ENCODE results near the gene C11orf68. TPM values are rescaled to one million over a fixed set of nuclear protein-coding genes. Genes with fewer than 3 reads are reported as not detected.

The C11orf68 gene
- total RNA-seq, 1 donor from 2014 or later, result 27.2 TPM

DNA sequence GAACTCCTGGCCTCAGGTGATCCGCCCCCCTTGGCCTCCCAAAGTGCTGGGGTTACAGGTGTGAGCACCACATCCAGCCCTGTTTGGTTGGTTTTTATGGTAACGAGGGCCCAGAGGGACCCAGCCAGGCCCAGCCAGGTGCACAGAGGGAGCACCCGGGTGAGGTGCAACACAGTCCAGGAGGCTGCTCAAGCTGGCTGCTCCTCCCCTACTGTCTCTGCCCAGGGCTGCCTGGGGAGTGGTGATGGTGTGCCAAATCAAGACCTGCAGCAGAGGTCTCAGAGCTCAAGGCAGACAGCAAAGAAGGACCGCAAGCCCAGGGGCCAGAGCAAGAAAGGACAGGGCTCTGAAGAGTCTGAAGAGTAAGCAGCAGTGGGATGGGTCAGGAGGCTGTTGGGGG, 27.8 kb upstream of the C11orf68 start:
- Mint-ChIP-seq H3K4me1 (peaks cover 12% of the 10 kb centered on the region), H3K27ac (ENCODE audit: unreplicated experiment) (peak overlapping the region; percentile 50), H3K9me3 (no peaks in the 10 kb centered on the region), H3K27me3 (ENCODE audit: low read depth) (peaks cover 4% of the 10 kb centered on the region), H3K36me3 (ENCODE audit: low read depth) (no peaks in the 10 kb centered on the region), H3K4me3 (no peak overlapping the region)
- no peak for DNase-seq (ENCODE audit: low read depth, low spot score)
- TF ChIP-seq, protein P1, sequence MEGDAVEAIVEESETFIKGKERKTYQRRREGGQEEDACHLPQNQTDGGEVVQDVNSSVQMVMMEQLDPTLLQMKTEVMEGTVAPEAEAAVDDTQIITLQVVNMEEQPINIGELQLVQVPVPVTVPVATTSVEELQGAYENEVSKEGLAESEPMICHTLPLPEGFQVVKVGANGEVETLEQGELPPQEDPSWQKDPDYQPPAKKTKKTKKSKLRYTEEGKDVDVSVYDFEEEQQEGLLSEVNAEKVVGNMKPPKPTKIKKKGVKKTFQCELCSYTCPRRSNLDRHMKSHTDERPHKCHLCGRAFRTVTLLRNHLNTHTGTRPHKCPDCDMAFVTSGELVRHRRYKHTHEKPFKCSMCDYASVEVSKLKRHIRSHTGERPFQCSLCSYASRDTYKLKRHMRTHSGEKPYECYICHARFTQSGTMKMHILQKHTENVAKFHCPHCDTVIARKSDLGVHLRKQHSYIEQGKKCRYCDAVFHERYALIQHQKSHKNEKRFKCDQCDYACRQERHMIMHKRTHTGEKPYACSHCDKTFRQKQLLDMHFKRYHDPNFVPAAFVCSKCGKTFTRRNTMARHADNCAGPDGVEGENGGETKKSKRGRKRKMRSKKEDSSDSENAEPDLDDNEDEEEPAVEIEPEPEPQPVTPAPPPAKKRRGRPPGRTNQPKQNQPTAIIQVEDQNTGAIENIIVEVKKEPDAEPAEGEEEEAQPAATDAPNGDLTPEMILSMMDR (conservative IDR thresholded peaks at IDR 0.05), result no peak

DNA sequence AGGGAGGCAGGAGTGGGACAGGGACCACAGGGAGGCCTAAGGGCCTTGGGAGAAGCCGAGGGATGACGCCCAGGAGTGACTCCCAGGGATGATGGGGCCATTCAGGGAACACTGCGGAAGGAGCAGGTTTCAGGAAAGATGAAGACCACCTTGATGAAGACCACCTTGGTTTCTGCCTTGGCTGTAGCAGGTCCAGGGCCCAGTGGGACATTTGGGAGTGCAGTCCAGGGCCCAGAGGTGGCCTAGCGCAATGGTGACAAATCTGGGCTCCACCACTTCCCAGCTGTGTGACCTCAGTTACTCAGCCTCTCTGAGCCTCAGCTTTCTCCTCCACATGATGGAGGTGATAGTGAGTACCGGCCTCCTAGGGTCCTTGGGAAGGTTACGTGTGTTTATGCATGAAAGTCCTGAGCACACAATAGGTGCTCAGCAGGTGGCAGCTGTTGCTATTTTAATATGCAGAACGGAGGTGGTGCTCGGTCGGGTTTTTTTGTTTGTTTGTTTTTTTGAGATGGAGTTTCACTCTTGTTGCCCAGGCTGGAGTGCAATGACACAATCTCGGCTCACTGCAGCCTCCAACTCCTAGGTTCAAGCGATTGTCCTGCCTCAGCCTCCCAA, 27.2 kb upstream of the C11orf68 start:
- TF ChIP-seq, protein P1 (conservative IDR thresholded peaks at IDR 0.05), result no peak
- H3K4me3 Mint-ChIP-seq, result peak overlapping the region; percentile 75
- H3K27me3 Mint-ChIP-seq (ENCODE audit: low read depth), result peaks cover 9% of the 10 kb centered on the region
- no peak overlapping the region for H3K27ac Mint-ChIP-seq (ENCODE audit: unreplicated experiment)
- no peak for DNase-seq (ENCODE audit: low read depth, low spot score)
- H3K4me1 Mint-ChIP-seq, result peaks cover 18% of the 10 kb centered on the region
- H3K9me3 Mint-ChIP-seq, result no peaks in the 10 kb centered on the region
- H3K36me3 Mint-ChIP-seq (ENCODE audit: low read depth), result no peaks in the 10 kb centered on the region

DNA sequence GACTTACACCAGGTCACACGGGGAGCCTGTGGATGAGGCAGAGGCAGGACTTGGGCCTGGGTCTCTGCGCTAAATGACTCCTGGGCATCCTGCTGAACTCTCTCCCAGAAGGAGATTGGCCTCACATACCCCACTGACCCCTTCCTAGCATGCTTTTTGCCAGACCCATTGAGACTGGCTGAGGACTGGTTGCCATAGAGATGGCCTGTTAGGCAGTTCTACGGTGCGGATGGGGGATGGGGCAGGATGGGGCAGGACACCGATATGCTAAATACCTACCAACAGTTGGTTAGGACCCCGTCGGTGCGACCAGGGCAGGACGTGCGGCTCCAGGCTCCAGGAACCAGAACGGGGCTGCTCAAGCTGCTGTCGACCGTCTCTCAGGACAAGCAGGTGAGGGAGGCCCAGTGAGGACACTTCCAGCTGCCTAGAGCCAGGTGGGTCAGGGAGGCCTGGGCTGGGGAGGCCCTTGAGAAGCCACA, 26.6 kb upstream of the C11orf68 start, which contains the start of gene TSGA10IP:
Gene TSGA10IP (plus strand): TSS at position 51 of the 482 bp plus-strand sequence. CDS start 196 bp downstream, at position 247.
- peak within 1 kb of the TSS; percentile 75 for H3K4me3 Mint-ChIP-seq

DNA sequence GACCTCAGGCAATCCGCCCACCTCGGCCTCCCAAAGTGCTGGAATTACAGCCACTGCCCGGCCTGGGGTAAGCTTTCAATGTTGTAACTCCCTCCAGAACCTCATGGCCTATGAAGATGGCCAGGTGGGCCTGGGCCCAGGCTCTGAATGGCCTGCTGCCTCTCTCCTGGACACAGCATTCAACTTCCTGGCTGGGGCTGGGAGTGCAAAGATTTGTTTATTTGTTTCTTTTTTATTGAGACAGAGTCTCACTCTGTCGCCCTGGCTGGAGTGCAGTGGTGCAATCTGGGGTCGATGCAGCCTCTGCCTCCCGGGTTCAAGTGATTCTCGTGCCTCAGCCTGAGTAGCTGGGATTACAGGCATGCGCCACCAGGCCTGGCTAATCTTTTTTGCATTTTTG, 25.9 kb upstream of the C11orf68 start:
- no peak for DNase-seq (ENCODE audit: low read depth, low spot score)
- no peaks in the 10 kb centered on the region for H3K9me3 Mint-ChIP-seq
- peaks cover 9% of the 10 kb centered on the region for H3K27me3 Mint-ChIP-seq (ENCODE audit: low read depth)
- TF ChIP-seq, protein P1 (conservative IDR thresholded peaks at IDR 0.05), result no peak
- no peak overlapping the region for H3K4me3 Mint-ChIP-seq
- no peaks in the 10 kb centered on the region for H3K36me3 Mint-ChIP-seq (ENCODE audit: low read depth)
- H3K4me1 Mint-ChIP-seq, result peaks cover 18% of the 10 kb centered on the region
- H3K27ac Mint-ChIP-seq (ENCODE audit: unreplicated experiment), result no peak overlapping the region

More for the DNA sequence above, 26.6 kb upstream of the C11orf68 start, which contains the start of gene TSGA10IP:
- DNase-seq (ENCODE audit: low read depth, low spot score), result peak; percentile 34
- H3K27ac Mint-ChIP-seq (ENCODE audit: unreplicated experiment), result peak within 1 kb of the TSS; percentile 36
- peaks cover 18% of the 10 kb centered on the region for H3K4me1 Mint-ChIP-seq
- TF ChIP-seq, protein P1 (conservative IDR thresholded peaks at IDR 0.05), result no peak
- no peaks in the 10 kb centered on the region for H3K9me3 Mint-ChIP-seq
- peaks cover 9% of the 10 kb centered on the region for H3K27me3 Mint-ChIP-seq (ENCODE audit: low read depth)
- H3K36me3 Mint-ChIP-seq (ENCODE audit: low read depth), result no peaks in the 10 kb centered on the region

DNA sequence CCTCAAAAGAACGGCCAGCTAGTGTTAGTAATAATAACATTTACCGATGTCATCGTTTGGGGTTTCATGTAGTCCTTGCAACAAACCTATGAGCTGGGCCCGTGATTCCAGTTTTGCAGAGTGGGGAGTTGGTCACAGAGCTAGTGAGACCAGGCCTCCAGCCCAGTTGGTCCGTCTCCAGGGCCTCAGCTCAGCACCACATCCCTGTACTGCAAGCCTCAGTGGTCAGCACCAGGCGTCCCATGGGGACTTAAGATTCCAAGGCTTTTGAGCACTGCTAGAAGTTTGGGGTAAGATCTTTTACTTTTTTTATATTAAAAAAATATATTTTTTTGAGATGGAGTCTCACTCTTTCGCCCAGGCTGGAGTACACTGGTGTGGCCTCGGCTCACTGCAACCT, 25.3 kb upstream of the C11orf68 start:
- no peak for DNase-seq (ENCODE audit: low read depth, low spot score)
- Mint-ChIP-seq H3K27me3 (ENCODE audit: low read depth) (peaks cover 9% of the 10 kb centered on the region), H3K27ac (ENCODE audit: unreplicated experiment) (no peak overlapping the region), H3K4me1 (peaks cover 18% of the 10 kb centered on the region), H3K36me3 (ENCODE audit: low read depth) (no peaks in the 10 kb centered on the region), H3K9me3 (no peaks in the 10 kb centered on the region), H3K4me3 (no peak overlapping the region)
- TF ChIP-seq, protein P1 (conservative IDR thresholded peaks at IDR 0.05), result no peak
